HepG2 (cell line): ENCODE data around the gene DLL4. TPM values are rescaled to one million over a fixed set of nuclear protein-coding genes. Genes with fewer than 3 reads are reported as not detected.

ENCODE experiments used
- CBFB ChIP-seq: sonication (generic); formaldehyde crosslinking; IDR thresholded peaks from 2 replicates; pipeline ENCODE4 v1.4.0; 2020; ENCODE audit warnings: missing genetic modification reagents
- GLI4 ChIP-seq: sonication (generic); formaldehyde crosslinking; IDR thresholded peaks from 2 replicates; pipeline ENCODE4 v1.5.1; 2020; ENCODE audit warnings: missing genetic modification reagents, mild to moderate bottlenecking, moderate library complexity, borderline replicate concordance
- ISL2 ChIP-seq: sonication (generic); formaldehyde crosslinking; IDR thresholded peaks from 2 replicates; pipeline ENCODE4 v1.5.0; 2020; ENCODE audit warnings: missing genetic modification reagents
- KAT8 ChIP-seq: IDR thresholded peaks from 2 replicates; pipeline ENCODE4 v1.6.1; 2016; ENCODE audit warnings: missing genetic modification reagents, missing compliant biosample characterization
- MIER2 ChIP-seq: IDR thresholded peaks from 2 replicates; pipeline ENCODE4 v1.6.1; 2016; ENCODE audit warnings: missing biosample characterization, missing genetic modification reagents
- MTF2 ChIP-seq: sonication (generic); formaldehyde crosslinking; IDR thresholded peaks from 2 replicates; pipeline ENCODE4 v1.5.0; 2020; ENCODE audit warnings: missing genetic modification reagents, borderline replicate concordance
- NR2F6 ChIP-seq, 2 experiments: IDR thresholded peaks; 2 replicates each; pipeline ENCODE4 v1.6.1; 2016; ENCODE audit warnings: antibody characterized with exemption in 1 of 2, mild to moderate bottlenecking in 1 of 2
- NR3C1 ChIP-seq: sonication (generic); formaldehyde crosslinking; IDR thresholded peaks from 2 replicates; pipeline ENCODE4 v1.4.0; 2020; ENCODE audit warnings: missing genetic modification reagents
- PHF5A ChIP-seq: IDR thresholded peaks from one replicate; pipeline ENCODE4 v1.6.1; 2018; ENCODE audit warnings: low read depth, missing genetic modification reagents; ENCODE audit not compliant: unreplicated experiment
- POLR2AphosphoS2 ChIP-seq: IDR thresholded peaks from 2 replicates; pipeline ENCODE4 v1.6.1; 2011; ENCODE audit warnings: low read depth, low read length, improper control_type of control experiment
- SP5 ChIP-seq: IDR thresholded peaks from 2 replicates; pipeline ENCODE4 v1.6.1; 2016; ENCODE audit warnings: low read depth, borderline replicate concordance
- SRSF4 ChIP-seq: fragments of 200-400 bp; formaldehyde crosslinking; IDR thresholded peaks from one replicate; pipeline ENCODE4 v1.6.1; 2018; ENCODE audit warnings: mild to moderate bottlenecking, low read depth, low read length, moderate library complexity; ENCODE audit not compliant: poor library complexity, severe bottlenecking
- TAF1 ChIP-seq: sonication (generic); formaldehyde crosslinking; IDR thresholded peaks from 2 replicates; pipeline ENCODE4 v1.4.0; 2020; ENCODE audit warnings: missing genetic modification reagents
- TCF7 ChIP-seq: sonication (generic); IDR thresholded peaks from 2 replicates; pipeline ENCODE4 v1.6.1; 2016; ENCODE audit warnings: antibody characterized with exemption, low read depth
- ZBTB37 ChIP-seq: sonication (generic); formaldehyde crosslinking; IDR thresholded peaks from 2 replicates; pipeline ENCODE4 v1.4.0; 2020; ENCODE audit warnings: mild to moderate bottlenecking, missing genetic modification reagents
- ZNF276 ChIP-seq: sonication (generic); formaldehyde crosslinking; IDR thresholded peaks from 2 replicates; pipeline ENCODE4 v1.4.0; 2020; ENCODE audit warnings: mild to moderate bottlenecking, low read depth, missing genetic modification reagents
- ZNF614 ChIP-seq: IDR thresholded peaks from 2 replicates; pipeline ENCODE4 v1.6.1; 2018; ENCODE audit warnings: missing biosample characterization, missing genetic modification reagents, inconsistent platforms, borderline replicate concordance
- ZNF850 ChIP-seq: sonication (generic); formaldehyde crosslinking; conservative IDR thresholded peaks from 2 replicates; pipeline ENCODE4 v1.9.0; 2021; ENCODE audit warnings: mild to moderate bottlenecking, missing genetic modification reagents
- ZNF878 ChIP-seq: sonication (generic); formaldehyde crosslinking; IDR thresholded peaks from 2 replicates; pipeline ENCODE4 v1.8.1; 2023; ENCODE audit warnings: mild to moderate bottlenecking, missing genetic modification reagents, moderate library complexity
- polyA plus RNA-seq, 8 experiments: library from polyadenylated mRNA; depleted of rRNA in 3 of 8; stranded (reverse) in 7 of 8; unstranded in 1 of 8; fragments of >200 nt; fragmentation: Illumina TruSeq in 4 of 8; extraction: Trizol in 4 of 8; gene quantifications; 2 replicates each; pipeline versions ENCODE4 v1.2.1 to v1.2.3, GENCODE V29; 2011 to 2016; ENCODE audit warnings: low read depth in 4 of 8, missing spikeins in 1 of 8, mixed read lengths in 1 of 8; ENCODE audit not compliant: insufficient read depth in 1 of 8
- total RNA-seq, 5 experiments: library from RNA; depleted of rRNA; stranded (reverse); fragments of >200 nt; fragmentation: Illumina TruSeq; extraction: Trizol; gene quantifications; 2 replicates each; pipeline ENCODE4 v1.2.3, GENCODE V29; 2016; ENCODE audit warnings: low read depth in 1 of 5
- TF ChIP-seq, protein P1 (sequence below): sonication (generic); formaldehyde crosslinking; IDR thresholded peaks from 2 replicates; pipeline ENCODE4 v1.5.0; 2020; ENCODE audit warnings: mild to moderate bottlenecking, low read depth, missing genetic modification reagents, borderline replicate concordance
- TF ChIP-seq, protein P2 (sequence below): sonication (generic); formaldehyde crosslinking; IDR thresholded peaks from 2 replicates; pipeline ENCODE4 v1.4.0; 2020; ENCODE audit warnings: low read depth, mild to moderate bottlenecking, missing genetic modification reagents
- TF ChIP-seq, protein P3 (sequence below): sonication (generic); formaldehyde crosslinking; IDR thresholded peaks from 2 replicates; pipeline ENCODE4 v1.5.0; 2020; ENCODE audit warnings: missing genetic modification reagents, mild to moderate bottlenecking, borderline replicate concordance

Gene DLL4
- total and polyA plus RNA-seq, 2 of the 13 experiments (the other 11 are each of a cell fraction or from before 2014, with no cell fraction given), result 0.20 to 0.25 TPM

GRCh38 chr15:40906091-40906990 lies 22.8 kb upstream of the DLL4 start (continued):
- no peak for TF ChIP-seq ZBTB37 (CRISPR knock-in tag)
- no peak for TF ChIP-seq SRSF4
- no peak for TF ChIP-seq GLI4 (CRISPR knock-in tag)
- TF ChIP-seq, protein P1, sequence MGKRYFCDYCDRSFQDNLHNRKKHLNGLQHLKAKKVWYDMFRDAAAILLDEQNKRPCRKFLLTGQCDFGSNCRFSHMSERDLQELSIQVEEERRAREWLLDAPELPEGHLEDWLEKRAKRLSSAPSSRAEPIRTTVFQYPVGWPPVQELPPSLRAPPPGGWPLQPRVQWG (CRISPR knock-in tag), result no peak
- no peak for TF ChIP-seq ZNF614 (CRISPR knock-in tag)
- no peak for TF ChIP-seq NR2F6 (IDR thresholded peaks at IDR 0.05)
- TF ChIP-seq NR2F6 (CRISPR knock-in tag; IDR thresholded peaks at IDR 0.05), result no peak; the same call in 1 of the 2 replicates
- TF ChIP-seq NR3C1 (CRISPR knock-in tag), result no peak
- TF ChIP-seq POLR2AphosphoS2, result no peak
- no peak for TF ChIP-seq MTF2 (CRISPR knock-in tag)
- TF ChIP-seq CBFB (CRISPR knock-in tag), result no peak
- no peak; the same call in 1 of the 2 replicates for TF ChIP-seq ZNF850 (CRISPR knock-in tag)
- TF ChIP-seq MIER2 (CRISPR knock-in tag), result no peak
- TF ChIP-seq, protein P2, sequence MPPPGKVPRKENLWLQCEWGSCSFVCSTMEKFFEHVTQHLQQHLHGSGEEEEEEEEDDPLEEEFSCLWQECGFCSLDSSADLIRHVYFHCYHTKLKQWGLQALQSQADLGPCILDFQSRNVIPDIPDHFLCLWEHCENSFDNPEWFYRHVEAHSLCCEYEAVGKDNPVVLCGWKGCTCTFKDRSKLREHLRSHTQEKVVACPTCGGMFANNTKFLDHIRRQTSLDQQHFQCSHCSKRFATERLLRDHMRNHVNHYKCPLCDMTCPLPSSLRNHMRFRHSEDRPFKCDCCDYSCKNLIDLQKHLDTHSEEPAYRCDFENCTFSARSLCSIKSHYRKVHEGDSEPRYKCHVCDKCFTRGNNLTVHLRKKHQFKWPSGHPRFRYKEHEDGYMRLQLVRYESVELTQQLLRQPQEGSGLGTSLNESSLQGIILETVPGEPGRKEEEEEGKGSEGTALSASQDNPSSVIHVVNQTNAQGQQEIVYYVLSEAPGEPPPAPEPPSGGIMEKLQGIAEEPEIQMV (CRISPR knock-in tag), result no peak
- peak; percentile 63 for TF ChIP-seq SP5 (CRISPR knock-in tag)
- no peak for TF ChIP-seq TAF1
- no peak for TF ChIP-seq ZNF878
- no peak for TF ChIP-seq ZNF276 (CRISPR knock-in tag)
- no peak for TF ChIP-seq TCF7
- no peak for TF ChIP-seq PHF5A (CRISPR knock-in tag)
- TF ChIP-seq, protein P3, sequence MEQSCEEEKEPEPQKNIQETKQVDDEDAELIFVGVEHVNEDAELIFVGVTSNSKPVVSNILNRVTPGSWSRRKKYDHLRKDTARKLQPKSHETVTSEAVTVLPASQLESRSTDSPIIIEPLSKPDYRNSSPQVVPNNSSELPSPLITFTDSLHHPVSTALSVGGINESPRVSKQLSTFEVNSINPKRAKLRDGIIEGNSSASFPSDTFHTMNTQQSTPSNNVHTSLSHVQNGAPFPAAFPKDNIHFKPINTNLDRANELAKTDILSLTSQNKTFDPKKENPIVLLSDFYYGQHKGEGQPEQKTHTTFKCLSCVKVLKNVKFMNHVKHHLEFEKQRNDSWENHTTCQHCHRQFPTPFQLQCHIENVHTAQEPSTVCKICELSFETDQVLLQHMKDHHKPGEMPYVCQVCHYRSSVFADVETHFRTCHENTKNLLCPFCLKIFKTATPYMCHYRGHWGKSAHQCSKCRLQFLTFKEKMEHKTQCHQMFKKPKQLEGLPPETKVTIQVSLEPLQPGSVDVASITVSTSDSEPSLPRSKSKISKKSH (CRISPR knock-in tag), result peak; percentile 68; the same call in 1 of the 2 replicates
- peak; percentile 21; the same call in 1 of the 2 replicates for TF ChIP-seq ISL2 (CRISPR knock-in tag)
- TF ChIP-seq KAT8, result peak; percentile 17; the same call in 1 of the 2 replicates
